Occipital lobe (tissue), 2 donors: Measurements from ENCODE around the gene CDC42EP5. TPM values are rescaled to one million over a fixed set of nuclear protein-coding genes. Genes with fewer than 3 reads are reported as not detected.
A peak's percentile ranks its signal among the peaks of the same experiment; 100 is the strongest.

ENCODE experiments used
- DNase-seq: peaks from one replicate; lab custom pipeline; 2025; lab: John Stamatoyannopoulos, UW
- total RNA-seq: library from RNA; depleted of rRNA; stranded (reverse); fragments of >200 nt; gene quantifications from one replicate; pipeline ENCODE4 v1.2.3, GENCODE V29; 2014

The CDC42EP5 gene
- total RNA-seq, 1 donor from 2014 or later = 1.2 TPM

DNA sequence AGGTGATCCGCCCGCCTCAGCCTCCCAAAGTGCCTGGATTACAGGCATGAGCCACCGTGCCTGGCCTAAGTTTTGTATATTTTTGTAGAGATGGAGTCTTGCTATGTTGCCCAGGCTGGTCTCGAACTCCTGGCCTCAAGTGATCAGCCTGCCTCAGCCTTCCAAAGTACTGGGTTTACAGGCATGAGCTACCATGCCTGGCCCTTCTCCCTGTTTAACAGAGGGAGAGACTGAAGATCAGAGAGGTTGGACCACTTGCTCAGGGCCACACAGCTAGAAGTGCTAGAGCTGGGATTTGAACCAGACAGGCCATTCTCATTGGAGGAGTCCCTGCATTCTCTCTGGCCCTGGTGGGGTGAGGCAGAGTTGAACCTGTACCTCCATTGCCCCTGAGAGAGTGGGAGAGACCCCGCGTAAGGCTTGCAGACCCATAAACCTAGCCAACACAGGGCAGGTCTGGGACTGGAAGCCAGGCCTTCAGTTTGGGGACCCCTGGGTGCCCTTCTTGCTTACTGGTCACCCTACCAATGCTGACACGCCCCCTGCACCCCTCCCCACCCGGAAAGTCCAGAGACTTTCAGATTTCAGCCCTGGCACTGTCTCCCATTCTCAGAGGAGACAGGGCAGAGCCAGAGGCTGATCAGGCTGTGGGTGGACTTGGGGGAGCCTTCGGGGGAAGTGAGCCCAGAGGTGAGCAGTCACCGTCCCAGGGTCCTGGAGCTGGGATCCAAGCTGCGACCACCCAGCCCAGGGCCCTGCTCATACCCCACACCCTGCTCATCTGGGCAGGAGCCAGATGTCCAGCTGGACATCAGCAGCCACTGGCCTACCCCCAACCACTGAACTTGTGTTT is 44.5 kb downstream of the CDC42EP5 start:
- no peak for DNase-seq

DNA sequence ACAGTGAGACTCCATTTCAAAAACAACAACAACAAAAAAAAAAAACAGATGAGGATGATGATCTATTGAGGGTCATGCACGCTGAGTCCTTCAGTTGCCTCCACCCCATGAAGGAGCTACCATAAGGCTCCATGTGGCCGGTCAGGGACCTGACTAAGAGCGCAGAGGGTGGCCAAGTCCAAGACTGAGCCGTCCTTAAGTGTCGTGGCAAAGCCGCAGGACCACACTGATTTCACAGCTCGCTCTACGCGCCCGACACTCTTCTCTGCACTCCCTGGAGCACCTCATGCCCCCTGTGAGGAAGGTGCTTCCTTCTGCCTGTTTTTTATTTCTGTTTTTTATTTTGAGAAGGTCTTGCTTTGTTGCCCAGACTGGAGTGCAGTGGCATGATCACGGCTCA is 45.5 kb downstream of the CDC42EP5 start:
- DNase-seq = no peak

DNA sequence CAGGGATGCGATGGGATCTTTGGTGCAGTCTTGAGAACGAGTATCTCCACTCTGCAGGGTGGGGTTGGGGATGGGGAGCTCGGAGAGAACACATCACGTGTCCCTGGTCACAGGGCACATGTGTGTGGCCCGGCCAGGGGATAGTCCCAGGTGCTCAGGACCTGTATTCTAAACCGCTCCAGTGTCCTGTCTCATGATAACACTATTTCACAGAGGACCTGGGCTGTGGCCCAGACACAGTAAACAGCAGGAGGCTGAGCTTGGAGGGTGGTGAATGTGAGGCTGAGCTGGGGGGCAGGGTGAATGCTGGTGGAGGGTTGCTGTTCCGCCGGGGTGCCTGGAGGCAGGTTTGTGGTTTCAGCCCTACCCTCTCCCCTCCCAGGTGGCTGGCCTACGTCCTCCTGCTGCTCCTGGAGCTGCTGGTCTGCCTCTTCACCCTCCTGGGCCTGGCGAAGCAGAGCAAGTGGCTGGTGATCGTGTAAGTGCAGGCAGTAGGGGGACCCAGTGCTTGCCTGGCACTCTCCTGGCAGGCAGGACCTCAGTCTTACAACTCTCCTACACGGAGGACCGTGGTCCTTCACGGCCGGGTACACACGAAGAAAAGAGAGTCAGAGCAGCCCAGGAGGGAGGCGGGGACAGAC is 46.7 kb downstream of the CDC42EP5 start:
- no peak for DNase-seq

DNA sequence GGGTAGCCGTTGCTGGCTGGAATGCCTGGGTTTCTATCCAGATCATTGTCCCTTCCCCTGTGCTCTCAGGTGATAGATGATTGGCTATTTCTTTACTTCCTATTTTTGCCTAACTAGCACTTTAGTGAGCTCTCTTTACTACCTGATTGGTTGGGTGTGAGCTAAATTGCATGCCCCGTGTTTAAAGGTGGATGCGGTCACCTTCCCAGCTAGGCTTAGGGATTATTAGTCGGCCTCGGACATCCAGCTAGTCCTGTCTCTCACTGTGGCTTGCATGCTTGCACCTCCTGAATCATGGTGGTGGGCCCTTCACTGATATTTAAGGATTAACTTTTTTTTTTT is 47.7 kb downstream of the CDC42EP5 start:
- no peak for DNase-seq

DNA sequence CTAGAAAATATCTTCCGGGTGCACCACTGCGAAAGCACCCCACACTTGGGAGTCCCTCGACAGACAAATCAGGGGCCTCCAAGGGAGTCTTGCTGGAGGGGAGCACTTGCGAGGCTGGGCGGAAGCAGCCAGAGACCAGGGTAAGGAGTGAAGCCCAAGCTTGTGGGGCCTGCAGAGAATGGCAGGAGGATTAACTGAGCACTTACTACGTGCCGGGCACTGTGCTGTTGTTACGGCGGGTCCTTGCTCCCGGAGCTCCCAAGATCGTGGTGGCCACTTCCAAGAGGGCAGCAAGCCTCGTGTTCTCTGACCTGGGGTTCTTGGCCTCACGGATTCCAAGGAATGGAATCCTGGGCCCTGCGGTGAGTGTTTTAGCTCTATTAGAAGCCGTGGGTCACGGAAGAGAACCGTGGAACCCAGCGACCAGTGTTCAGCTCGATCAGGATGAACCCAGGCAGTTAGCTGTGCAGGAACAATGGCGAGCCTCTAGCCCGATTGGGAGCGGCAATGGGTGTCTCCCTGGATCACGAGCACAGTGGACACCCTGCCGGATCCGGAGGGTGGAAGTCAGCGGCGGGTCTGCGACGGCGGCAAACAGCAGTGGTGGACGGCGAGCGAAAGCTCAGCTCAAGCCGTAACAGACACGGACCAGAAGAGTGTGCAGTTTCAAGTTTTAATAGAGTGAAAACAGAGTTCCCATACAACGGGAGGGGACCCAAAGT is 48.3 kb downstream of the CDC42EP5 start:
- DNase-seq = no peak

DNA sequence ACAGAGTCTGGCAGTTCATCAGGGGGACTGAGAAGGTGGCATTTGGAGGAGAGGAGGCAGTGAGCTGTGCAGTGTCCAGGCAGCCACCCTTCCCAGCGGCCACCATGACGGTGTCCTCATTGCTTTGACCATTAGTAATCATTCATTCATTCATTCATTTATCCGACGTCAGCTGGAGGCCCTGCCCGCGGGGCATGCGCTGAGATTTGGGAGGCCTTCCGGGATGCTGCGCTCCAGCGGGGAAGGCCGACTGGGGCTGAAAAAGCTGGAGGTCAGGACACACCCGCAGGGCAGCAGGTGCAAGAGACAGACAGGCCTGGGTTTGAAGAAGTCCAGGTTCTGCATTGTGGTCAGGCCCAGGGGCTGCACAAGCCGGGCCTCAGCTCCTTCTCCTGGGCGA is 48.9 kb downstream of the CDC42EP5 start:
- no peak for DNase-seq

DNA sequence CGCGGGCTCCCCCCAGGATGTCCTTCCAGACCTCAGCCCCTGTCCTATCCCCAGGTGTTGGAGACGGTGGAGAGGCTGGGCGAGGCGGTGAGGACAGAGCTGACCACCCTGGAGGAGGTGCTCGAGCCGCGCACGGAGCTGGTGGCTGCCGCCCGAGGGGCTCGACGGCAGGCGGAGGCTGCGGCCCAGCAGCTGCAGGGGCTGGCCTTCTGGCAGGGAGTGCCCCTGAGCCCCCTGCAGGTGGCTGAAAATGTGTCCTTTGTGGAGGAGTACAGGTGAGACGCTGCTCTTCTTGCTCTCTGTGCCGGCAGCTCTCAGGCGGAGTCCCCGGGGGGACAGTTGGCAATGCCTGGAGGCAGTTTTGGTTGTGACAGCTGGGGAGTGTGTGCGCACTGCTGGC is 51.0 kb downstream of the CDC42EP5 start:
- no peak for DNase-seq

DNA sequence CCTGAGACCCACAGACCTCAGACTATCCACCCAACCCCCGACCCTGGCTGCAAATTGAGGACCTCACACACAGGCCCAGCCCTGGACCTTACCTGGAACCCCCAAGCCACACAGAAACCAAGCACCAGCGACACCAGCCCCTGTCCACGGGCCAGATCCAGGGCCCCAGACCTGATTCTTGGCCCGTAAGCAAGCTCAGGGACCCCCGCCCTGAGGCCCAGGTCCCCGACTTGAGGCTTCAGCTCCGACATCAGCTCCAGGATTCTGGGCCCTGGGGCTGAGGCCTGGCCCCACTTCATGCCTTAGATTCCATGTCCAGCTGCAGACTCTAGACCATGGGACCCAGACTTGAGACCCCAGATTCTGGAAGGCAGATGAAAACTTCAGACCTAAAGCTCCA is 51.6 kb downstream of the CDC42EP5 start:
- DNase-seq = no peak

DNA sequence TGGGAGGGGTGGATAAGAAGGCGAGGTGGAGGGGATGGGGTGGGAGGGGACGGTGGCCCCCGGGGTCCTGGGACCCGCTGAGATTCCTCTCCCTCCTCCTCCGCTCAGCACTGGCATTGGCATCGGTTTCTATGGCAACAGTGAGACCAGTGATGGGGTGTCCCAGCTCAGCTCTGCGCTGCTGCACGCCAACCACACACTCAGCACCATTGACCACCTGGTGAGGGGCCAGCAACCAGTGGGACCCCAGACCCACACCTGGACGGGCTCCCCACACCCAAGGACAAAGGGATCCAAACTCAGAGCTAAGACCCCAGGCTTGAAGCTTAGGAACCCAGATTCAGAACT is 52.0 kb downstream of the CDC42EP5 start:
- DNase-seq = no peak

DNA sequence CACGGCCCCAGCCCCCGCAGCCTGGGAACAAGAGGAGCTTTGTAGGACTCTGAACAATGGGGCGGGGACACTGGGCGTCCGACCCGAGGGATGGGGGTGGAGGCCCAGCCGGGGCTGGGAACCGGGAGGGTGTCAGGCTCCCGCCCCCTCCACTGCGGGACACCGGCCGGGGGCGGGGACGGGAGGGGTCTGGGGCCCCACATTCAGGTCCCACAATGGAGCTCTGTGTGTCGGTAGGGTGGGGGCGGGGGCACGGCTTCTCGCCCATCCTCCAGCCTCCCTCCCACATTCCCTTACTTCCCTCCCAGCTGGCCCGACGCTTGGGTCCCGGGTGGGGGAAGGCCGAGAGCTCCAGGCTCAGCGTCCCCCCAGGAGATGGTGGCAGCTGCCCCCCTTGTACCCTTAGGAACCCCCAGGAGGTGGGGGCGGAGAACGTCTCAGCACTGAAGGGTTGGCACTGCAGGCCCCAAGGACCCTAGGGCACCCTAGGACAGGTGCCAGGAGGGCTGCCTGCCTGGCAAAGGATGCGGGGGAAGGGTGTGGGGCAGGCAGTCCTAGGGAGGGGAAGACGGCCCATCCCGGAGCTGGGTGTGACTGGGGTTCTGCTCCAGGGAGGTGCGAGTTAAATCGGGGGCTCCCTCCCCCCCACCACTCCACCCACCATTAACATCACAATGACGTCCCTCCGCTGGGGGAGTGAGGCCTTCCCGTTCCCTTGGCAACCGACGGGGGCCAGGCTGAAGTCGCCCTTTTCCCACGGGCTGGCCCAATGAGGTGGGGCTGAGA is 52.5 kb downstream of the CDC42EP5 start:
- peak; percentile 92 for DNase-seq

DNA sequence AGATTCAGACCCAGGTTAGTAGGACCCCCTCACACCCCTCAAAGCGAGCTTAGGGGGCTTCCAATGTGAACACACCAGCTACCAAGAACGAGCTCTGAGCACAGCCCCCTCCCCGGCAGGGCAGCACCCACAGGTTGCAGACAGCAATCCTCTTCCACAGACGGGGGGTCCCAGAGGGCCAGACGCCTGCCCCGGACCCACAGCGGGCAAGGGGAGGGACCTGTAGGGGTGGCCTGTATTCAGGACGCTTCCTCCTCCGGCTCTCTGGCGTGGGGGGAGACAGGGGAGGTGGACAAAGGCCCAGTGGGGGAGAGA is 53.1 kb downstream of the CDC42EP5 start:
- DNase-seq = no peak

DNA sequence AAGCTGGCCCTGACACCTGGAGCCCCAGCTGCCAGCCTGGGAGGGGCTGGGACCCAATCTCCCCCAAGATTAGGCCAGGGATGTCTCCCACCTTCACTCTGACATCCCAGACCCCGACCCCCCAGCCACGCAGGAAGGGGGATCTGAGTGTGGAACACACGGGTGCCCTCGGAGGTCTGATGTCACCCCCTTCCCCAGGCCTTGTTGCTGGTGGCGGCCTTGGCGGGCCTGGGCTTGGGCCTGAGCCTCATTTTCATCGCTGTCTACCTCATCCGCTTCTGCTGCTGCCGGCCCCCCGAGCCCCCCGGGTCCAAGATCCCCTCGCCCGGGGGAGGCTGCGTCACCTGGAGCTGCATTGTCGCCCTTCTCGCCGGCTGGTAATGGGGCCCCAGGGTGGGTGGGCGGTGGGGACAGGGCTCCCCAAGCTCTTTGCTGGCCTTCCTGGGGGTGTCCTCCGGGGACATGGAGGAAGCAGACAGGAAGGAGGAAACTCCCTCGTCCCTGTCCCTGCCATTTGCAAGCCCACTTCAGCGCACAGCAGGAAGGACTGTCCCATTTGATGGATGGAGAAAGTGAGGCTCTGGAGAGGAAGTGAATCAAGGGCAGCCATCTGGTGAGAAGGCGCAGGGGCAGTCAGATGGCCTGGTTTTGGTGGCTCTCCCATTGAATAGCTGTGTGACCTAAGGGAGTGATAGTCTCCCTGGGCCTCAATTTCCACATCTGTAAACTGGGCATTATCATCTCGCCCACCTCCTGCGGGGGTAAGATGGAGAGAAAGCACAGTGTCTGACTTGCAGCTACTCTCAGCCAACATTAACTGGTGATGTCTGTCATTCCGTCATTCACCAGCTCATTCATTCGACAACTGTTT is 53.9 kb downstream of the CDC42EP5 start:
- no peak for DNase-seq

DNA sequence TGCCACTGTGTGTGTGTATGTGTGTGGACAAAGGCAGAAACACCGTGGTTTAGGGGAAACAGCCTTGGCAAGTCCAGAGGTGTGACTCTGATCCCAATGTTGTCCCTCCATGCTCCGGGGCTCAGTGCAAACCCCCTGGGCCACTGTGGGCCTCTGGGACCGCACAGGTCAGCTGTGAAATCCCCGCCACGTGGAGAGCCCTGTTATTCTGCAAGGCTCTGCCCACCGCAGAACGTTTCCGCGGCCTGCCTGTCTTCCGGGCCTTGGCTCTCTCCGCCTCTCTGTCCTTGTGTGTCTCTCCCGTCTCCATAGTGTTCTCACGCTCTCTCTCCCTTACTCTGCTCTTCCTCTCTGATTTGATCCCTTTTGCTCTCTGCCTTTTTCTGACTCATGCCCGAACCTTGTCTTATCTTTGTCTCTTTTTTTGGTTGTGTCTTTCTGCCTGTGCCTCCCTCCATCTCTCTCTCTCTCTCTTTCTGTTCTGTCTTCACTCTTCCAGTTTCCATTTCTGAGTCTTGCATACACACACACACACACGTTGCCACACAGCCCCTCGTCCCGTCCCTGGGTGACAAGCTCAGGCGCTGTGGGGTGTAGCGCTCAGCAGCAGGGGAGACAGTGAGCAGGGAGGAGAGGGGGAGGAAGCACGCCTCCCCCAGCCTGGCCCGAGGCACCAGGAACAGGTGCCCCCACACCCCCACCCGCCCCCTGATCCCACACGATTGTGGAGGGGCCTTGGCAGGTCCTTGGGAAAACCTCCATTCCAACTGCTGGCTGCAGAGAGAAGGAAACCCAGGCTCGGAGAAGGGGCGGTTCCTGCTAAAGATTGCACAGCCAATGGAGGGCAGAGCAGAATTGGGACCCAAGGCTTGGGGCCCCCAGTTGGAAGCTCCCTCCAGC is 54.8 kb downstream of the CDC42EP5 start:
- no peak for DNase-seq

DNA sequence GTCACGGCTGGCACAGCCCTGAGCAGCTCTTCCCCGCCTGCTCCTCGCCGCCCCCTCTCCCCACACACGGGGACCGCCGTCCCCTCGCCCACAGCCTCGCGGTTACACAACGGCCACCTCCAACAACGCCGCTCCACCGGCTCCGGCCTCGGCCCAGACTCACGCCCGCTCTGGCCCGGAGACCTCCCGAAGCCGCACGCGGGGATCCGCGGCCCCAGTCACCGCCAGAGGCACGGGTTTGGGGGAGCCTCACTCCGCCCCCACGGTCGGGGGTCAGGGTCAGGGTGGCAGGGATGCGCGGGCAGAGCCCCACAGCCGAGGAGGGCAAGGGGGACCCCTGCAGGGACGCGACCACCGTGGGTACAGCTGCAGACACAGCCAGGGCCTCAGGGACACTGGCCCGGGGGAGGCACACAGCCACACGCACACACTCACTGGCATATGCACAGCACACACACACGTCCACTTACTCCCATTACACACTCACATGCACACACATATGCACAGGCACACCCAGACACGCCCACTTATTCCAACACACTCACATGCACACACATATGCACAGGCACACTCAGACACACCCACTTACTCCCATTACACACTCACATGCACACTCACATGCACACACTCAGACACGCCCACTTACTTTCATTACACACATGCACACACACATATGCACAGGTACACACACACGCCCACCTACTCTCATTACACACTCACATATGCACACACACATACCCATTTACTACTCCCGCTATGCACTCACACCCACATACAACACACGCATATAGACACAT is 56.2 kb downstream of the CDC42EP5 start:
- no peak for DNase-seq

DNA sequence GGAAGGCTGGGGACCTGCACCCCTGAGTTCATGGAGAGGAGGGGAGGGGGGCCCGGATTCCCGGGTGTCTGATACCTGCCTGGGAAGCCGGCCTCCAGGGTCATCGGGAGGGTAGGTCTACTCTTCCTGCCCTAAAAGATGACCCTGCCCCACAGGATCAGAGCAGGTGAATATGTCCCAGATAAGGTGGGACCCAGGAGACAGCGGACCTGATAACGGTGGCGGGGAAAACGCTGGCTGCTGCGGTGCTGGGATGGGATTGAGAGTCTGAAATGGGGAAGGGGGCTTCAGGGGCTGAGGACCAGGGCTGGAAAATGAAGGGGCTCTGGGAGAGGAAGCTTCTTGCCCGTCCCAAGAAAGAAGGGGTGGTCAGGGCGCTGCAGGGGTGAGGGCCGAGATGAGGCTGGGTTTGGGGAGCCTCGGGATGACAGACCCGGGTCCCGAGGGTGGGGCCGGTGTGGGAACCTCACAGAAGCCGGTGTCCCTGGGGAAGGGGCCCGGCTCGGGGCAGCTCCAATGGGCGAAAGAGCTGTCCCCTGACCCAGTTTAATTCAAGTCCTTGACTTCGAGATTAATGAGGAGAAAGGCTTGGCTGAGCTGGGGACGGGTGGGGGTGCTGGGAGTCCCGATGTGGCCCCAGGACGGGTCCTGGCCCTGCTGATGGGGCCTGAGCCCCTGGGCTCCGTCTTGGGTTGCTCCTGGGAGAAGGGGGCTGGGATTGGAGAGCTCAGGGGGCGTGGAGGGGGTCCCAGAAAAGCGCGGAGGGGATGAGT is 57.0 kb downstream of the CDC42EP5 start:
- no peak for DNase-seq

DNA sequence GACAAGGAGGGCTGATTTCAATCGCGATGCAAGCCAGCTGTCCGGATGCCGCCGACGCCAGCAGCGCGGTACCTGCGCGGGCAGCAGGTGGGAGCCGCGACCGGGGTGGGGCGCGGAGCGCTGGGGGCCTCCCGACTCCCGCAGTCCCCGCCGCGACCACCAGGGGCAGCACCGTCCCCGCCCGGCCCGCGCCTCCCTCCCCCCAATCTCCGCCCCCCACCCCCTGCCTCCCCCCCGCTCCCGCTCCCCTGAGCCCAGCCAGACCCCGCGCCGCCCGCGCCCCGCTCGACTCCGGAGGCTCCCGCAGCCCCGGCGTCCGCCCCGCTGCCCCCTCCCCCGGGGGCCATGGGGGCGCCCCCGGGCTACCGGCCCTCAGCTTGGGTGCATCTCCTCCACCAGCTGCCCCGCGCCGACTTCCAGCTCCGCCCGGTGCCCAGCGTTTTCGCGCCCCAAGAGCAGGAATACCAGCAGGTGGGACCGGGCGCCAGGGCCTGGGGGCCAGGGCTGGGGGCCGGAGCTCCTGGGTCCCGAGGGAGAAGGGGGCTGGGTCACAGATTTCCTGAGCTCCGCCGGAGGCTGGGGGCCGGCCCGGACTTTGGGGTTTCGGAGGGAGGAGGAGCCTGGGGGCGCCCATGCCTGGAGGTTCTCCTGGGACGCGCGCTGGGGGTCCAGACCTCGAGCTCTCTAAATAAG is 57.7 kb downstream of the CDC42EP5 start, which contains the start of gene TTYH1:
TTYH1 (plus strand) TSS at position 257 of the 693 bp plus-strand sequence; CDS start at position 346, 89 bp downstream.
- no peak for DNase-seq
